Stimulated activated CD4-positive, alpha-beta T cell treated with anti-CD3 and anti-CD28 coated beads, Interleukin-12 subunit alpha, Interleukin-12 subunit beta, amount 100 ng/mL, for 48 hours (primary cell): ENCODE data around the gene FGGY.

Experiments used
- DNase-seq, 3 donors: peaks; one replicate each; pipeline ENCODE4 v3.0.0-alpha.2; 2020; ENCODE audit warnings: low read depth in 2 of 3, low spot score in 1 of 3

FGGY gene

DNA sequence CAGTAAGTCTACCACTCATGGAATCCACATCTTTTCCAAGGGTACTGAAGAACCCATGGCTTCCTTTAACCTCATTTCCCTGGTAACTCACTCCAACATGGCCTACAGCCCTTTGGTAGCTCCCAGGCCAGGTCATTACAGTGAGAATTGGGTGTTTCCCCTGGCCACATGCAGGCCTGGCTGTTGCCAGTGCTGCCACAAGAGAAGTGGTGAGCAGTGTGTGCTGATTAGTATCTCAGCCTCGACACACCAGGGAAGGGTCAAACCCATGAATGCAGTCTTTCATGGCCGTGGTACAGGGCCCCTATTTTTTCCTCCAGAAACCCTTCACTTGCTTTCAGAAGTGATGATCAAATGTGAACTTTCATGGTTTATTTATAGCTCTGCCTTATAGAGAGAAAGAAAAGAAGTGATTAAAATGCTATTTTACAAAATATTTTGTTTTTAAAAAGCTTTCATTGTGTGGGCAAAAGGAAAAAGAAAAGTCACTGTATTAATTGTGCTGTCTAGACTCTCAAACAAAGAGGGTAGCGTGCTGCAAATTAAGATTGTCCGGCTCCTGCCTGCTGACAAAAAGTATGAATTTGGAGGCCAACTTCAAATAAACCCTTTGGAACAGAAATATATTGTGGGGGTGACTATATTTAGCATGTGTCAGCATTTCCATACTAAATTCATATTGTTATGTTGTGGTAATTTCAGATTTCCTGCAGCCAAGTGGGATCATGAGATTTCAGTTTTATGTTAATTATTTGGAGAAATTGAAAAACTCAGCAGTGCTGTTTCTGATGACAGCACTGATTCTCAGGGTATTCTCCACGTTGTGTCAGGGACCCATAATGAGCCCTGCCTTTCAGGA is 455.9 kb downstream of the FGGY start:
- DNase-seq, result no peak

DNA sequence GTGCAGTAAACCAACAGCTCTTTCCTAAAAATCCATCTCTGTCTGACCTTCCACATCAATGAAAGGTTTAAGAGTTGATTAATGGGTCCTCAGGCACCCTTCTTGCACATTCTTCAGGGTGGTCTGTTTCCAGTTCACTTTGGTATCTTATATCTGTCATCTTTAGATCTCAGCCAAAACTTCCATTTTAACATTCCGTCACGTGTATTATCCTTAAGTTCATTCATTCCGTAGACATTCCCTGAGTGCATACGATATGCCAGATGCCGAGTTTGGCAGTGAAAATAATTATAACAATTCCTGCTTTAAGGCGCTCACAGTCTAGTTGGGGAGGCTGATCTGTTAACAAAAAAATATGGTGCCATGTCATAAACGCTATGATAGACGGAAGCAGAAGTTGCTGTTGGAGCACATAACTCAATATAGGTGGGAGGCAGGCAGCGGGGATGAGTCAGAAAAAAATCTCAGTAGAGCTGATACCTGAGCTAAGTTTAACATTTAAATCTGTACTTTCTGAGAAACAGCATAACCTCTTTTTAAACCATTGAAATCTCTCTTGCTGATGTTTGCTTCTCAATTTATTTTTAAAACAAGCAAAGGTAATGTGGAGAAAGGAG is 458.3 kb downstream of the FGGY start:
- DNase-seq, result no peak

DNA sequence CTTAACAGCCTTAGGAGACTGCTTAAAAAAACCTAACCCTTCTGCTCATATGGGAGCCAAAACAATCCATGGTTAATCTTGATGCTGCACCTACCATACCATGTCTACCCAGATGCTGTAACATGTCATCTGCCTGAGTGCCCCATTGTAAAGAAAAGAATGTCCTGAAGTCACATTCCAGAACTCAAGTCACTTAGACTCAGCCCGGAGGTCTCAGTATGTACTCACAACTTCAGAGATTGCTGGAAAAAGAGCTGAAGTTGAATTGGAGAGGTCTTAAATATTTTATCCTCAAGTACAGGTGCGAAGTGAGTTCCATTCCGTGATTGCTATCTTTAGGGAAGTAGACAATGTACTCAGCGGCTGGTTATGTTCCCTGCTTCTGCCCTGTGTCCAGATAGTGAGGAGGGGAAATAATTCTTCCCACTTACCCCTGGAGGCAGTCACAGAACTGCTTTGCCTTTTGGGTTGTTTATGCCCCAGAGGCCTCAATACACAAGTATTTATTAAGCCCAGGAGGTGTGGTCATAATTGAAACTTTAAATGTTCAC is 460.4 kb downstream of the FGGY start:
- DNase-seq, result no peak

DNA sequence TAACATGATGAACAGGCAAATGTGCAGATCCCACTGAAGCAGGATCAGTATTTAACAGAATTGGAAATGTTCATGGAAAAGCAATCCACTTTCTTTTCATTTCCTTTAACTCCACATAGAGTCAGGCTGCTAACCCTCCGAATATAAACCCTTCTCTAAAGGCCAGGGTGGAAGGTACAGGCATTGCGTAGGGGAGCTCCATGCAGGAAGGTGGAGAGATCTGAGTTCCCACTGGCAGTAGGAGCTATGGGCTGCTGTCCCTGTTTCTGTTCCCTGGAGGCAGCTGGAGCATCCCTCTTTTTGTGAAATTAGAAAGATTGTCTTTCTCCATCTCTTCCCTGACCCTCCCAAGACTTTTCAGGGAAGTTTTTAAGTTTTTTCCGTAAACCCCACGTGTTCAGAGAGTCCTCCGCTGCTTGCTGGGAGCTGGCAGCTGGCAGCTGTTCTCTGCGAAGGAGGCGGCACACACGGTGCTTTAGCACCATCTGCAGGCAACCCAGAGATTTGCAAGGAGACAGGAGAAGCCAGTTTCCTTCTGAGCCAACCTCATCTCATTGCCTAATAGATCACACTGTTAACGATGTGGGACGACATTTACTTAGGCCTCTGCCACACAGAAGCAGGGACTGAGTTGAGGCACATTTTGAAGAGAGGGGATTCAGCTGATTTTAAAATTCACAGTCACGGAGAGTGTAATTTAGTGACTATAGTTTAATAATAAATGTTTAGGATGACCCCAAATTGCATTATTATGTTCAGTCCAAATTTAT is 462.4 kb downstream of the FGGY start:
- peak; percentile 53 to 62 (median 57) for DNase-seq

DNA sequence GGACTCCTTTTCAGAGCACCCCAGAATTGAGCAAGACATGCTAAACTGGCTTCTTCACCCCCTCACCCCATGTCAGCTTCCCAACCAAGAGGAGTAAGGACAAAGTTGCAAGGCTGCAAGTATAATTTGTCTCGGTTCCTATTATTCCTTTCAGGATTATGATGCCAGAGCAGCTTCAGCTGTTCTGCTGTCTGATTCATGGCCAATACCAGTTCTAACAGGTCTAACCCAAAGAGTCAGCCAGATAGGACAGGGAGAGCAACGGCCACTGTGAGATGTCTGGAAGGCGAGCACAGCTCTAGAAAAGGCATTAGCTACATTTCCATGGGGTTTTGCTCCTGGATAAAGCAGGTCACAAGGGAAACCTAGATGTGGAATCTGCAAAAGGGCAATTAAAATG is 464.5 kb downstream of the FGGY start:
- no peak for DNase-seq

DNA sequence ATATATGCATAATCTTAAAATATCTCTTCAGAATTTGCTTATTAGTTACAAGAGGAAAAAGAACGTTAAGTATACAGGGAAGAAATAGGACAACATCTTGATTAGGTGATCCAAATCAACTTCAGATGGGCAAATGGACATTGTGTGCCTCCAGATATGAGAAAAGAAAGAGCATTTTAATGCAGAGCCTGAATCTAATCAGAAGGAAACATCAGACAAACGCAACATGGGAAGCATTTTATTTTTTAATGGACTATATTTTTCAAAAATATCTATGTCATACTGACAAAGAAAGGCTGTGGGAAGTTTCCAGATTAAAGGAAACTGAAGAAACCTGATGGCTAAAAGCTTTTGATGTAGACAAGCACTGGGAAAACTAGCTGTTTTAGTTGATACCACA is 466.5 kb downstream of the FGGY start:
- no peak for DNase-seq

DNA sequence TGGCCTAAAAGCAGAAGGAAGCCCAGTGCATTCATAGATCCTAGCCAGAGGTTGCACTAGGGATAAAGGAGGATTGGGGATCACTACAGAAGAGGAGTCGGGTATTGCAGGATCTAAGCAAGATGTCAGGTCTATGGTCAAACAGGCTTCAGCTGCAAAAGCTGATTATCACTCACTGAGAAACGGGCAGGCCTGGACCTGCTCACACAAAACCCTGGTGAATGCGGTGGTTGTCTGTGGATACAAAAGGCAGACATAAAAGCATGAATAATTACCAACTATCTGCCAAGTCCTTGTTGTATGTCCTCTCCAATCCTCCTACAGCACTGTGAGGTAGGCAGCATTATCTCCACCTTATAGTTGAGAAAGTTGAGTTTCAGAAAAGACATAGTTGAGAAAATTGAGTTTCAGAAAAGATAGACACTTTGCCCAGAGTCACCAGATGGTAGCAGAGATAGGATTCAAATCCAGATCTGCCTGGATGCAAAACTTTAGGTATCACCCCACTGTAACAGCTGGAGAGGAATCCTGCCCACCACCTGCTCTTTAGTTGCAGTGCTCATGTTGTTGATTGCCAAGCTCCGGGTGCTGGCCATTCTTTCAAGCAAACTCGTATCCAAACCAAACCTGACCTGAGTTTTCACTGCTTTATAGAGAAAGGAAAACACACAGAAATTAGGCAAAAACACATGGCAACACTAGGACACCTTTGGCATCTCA is 468.3 kb downstream of the FGGY start:
- DNase-seq, result no peak

DNA sequence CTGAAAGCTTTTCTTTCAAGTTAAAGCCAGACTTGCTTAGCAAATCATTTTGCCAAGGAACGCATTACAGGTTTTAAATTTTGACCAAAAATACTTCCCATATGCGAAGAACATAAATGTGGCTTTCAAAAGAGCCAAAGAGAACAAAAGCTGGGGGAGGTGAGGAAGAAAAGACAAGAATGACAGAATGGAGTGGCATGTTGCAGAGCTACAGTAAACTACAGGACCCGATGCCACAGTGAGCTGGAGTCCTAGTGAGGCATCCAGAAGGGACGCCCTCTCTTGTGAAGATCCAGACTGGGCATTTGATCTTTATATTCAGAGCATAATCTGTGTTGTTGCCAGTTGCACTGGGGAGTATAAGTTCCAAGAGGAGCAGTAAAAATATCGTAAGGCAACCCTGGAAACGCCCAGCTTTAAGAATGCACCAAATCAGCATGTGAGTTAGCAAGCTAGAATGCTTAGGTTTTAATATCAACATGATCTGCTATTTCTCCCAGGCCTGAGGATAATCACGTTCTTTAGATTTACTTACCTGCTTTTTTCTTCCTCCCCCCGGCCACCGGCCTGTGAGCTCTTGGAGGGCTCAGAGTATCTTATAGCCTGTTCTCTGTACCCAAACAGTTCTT is 469.4 kb downstream of the FGGY start:
- no peak for DNase-seq

DNA sequence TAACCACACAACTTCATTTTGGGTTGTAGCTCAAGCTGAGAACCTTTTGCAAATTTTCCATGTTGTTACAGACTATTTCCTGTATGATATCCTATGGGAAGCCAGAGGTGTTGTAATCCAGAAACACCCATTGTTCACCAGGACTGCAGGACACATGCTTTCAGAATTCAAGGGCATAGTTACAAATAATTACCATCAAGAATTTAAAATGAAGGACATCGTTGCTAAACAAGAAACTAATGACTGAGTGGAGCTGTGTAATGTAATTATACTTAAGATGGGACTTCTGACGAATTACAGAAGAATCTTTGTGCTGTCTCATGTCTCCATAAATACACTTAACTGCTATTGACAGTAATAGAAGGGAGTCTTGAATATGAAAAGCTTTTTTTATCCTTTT is 470.2 kb downstream of the FGGY start:
- DNase-seq, result no peak

DNA sequence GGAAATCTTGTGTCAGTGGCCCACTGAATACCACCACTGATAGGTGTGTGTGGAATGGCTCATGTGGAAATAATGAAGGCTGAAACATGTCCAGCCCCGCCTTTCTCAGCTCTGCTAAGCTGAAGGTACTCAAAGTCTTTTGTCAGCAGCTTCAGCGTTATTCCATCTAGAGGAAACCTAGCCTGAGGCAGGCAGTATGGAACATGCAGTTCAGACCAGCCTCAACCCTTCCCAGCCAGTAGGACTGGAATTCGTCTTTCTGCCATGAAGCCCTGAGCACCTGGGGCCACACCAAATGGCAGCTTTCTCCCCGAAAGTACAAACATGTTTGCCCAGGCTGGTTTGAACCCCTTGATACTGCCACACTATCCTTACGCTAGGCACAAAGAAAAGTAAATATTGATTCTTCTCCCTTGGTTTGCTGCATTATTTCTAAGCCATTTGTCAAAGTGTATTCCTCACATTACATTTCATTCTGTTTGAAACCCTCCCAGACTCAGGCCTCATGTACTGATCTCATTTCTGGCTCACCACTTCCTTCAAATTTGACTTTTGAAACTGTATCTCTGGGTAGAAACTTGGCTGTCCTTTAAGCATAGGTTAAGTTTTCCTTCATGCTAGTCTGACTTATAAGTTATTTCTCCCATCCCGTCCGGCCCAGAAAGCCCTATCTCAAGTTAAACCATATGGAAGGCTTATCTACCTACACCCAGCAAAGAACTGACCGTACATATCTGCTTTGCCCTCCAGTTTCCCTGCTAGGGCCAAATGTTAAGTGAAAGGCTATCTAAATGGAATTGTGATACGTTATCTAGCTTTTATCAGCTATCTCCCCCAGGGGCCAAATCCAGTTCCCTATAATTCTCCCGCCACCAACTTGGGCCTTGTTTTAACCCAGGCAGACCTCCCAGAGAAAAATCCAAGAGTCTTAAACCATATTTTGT is 472.2 kb downstream of the FGGY start:
- DNase-seq, result no peak

DNA sequence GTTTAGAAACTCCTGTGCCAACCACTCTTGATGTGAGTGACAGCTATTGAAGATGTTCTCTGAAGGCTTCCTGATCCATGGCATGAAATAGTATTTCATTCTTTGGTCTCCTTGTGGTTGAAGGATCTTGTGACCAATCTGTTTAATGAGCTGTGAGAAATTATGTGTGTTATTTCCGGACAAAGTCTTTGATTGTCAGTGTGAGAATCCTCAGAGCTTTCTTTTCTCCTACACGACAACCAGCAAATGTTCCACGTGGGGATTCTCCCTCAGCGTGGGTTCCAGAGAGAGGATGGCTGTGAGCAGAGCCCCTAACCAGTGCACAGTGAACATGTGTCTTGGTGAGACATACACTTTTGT is 472.8 kb downstream of the FGGY start:
- no peak for DNase-seq

DNA sequence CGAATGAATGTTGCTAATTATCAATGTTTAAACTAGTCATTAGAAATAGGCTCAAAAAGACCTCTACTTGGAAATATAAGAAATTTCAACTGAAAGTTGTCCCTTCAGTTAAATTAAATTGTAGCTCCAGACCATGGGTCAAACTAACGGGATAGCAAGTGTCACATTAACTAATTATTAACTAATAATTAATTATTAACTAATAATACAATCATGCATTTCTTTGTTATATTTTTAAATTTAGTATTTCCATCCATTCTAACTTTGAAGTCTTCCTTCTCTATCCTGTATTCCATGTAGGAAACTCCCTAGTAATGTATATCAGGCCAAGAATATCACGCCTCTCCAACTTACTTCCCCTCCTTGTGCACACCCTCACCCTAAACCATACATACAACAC is 474.5 kb downstream of the FGGY start:
- DNase-seq, result no peak

DNA sequence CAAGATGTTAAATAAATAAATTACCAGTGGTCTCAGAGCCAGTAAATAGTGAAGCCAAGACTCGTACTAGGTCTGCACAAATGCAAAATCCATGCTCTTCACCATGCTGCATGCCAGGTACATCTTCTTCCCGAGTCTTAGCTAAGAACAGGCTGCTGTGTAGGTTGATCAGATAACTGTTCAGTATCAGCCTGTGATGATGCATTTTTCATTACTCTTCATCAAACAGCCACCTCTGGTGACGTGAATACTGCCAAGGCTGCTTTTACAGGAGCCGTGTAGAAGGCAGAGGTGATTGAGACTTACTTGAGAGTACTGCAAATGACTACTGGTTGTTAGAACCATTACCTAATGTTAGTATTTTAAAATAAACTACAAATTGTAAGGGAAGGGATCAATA is 478.6 kb downstream of the FGGY start:
- no peak for DNase-seq

DNA sequence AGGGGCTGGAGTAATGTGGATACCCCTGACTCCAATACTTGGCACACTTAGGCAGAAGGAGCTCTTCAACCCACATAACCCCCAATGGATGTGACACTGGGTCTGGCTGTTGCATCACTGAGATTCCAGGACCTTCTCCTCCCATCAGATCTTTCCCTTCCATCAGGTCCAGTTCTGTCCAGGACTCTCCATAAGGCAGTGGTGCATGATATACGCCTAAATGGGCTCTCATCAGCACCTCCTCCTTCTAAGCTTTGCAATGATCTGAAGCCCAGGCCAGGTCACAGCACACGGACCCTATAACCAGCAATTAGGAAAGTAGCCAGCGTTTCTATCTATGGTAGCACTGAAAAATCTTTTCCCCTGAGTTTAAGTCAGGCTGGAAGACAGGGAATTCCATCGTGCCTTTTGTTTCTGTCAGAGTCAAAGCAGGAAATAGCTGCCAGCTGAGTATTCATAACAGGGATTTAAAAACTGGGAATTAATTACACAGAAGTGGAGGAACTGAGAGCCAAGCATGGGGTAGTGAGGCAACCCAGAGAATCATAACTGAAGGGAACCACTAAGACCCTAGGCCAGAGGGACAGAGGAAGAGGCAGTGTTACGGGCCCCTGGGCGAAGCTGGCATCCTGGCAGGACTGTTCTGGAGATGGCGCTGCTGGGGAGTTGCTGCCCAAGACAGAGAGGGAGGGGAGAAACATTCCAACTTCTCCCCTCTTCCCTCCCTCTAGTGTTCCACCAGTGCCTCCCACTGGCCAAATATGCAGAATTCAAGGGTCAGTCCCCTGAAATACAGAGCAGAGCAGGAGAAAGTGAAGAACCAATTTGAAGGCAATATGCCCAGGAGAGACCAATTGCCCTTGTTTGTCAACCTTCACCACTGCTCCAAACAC is 480.3 kb downstream of the FGGY start:
- no peak for DNase-seq

DNA sequence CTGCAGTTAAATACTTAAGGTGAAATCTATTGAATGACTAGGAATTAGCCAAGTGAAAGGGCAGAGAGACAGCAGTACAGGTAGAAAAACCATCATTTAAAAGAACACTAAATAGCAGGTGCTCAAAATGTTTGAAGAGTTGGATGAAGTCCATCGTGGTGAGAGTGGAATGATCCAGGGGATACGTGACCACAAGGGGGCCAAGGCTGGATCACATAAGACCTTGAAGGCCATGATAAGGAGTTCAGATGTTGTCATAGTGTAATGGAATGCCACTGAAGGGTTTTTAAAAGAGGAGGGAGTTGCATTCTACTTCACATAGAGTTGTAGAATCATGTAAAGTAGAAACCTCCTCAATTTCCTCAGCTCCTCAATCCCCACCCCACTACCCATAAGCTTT is 483.1 kb downstream of the FGGY start:
- no peak for DNase-seq

DNA sequence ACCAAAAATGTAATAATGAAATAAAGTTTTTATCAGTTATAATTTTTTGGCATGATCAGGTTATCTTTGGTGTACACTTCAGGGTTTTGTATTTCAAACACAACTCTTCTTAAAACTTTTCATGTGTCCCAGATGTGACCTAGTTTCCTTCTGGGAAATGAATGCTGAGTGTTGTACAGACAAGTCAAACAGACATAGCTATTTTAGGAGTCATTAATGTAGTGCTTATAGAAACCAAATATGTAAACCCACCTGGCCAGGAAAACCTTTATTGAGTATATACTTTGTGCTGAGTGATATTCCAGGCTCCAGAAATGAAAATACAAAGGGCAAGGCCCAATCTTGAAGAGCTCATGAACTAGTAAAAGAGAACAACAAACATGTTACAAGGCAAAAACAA is 491.9 kb downstream of the FGGY start:
- no peak for DNase-seq

DNA sequence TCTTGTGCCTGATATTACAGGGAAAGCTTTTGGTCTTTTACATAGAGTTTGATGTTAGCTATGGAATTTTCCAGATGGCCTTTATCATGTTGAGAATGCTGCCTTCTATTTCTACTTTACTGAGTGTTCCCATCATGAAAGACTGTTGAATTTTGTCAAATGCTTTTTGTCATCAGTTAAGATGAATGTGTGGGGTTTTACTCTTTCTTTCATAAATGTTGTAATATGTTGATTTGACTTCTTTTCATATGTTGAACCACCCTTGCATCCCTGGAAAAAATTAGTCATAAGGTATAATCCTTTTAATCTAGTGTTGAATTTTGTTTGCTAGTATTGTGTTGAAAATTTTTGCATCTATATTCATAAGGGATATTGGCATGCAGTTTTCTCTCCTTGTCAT is 501.7 kb downstream of the FGGY start:
- no peak for DNase-seq

DNA sequence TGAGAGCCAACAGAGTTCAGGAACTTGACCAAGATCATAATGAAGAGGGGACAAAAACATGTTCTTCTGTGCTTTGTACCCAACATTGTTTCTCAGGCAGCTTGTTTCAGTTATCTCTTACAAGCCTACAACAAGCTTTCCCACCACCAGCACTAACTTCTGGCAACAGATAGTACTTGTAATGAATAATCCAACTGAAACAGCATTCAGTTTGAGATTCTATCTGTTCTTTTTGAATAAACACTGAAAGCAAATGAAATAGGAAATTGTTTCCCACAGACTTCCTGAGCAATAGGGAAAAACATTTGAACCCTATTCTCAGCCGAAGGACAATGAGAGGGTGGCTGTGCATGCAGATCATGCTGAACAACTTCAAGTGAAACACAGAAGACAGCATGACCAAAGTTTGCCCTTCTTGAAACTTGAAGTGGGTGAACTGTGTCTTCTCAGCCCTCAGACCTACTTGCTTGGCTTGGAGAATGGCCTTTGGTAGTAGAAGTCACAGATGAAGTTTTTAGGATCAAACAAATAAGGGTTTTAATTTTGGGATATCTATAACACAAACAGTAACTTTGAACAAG is 506.7 kb downstream of the FGGY start:
- no peak for DNase-seq
